ENCODE results near the gene TIGD3.

DNA sequence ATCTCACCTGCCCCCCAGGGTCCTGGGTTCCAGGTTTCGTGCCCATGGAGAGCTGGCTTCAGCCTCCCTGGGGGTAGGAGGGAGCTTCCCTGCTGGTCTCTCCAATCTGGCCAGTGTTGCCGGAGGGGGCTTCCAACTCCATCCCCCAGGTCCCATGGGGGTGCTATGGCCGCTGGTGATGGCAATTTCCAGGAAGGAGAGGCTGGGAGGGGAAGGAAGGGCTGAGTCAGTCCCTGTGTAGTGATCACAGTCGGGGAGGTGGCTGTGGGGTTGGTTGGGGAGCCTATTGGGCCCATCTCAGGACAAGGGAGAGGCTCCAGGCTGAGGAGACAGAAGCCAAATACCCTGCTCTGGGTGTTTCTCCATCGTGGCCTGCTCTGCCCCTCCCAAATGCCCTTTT lies 45.5 kb upstream of the TIGD3 start:
- TF ChIP-seq, protein P1, sequence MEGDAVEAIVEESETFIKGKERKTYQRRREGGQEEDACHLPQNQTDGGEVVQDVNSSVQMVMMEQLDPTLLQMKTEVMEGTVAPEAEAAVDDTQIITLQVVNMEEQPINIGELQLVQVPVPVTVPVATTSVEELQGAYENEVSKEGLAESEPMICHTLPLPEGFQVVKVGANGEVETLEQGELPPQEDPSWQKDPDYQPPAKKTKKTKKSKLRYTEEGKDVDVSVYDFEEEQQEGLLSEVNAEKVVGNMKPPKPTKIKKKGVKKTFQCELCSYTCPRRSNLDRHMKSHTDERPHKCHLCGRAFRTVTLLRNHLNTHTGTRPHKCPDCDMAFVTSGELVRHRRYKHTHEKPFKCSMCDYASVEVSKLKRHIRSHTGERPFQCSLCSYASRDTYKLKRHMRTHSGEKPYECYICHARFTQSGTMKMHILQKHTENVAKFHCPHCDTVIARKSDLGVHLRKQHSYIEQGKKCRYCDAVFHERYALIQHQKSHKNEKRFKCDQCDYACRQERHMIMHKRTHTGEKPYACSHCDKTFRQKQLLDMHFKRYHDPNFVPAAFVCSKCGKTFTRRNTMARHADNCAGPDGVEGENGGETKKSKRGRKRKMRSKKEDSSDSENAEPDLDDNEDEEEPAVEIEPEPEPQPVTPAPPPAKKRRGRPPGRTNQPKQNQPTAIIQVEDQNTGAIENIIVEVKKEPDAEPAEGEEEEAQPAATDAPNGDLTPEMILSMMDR (IDR thresholded peaks at IDR 0.05), result no peak
- TF ChIP-seq POLR2A (IDR thresholded peaks at IDR 0.05) (no peak), EP300 (IDR thresholded peaks at IDR 0.05; ENCODE audit: low read depth) (no peak)
